Measurements from ENCODE around the gene HEPH. TPM values are rescaled to one million over a fixed set of nuclear protein-coding genes. Genes with fewer than 3 reads are reported as not detected.
"Not testable (repeated sequence)": the region's sequence is repeated elsewhere in the genome, so short reads cannot be mapped to it uniquely, and the experiment has no call there.

The HEPH gene, protein sequence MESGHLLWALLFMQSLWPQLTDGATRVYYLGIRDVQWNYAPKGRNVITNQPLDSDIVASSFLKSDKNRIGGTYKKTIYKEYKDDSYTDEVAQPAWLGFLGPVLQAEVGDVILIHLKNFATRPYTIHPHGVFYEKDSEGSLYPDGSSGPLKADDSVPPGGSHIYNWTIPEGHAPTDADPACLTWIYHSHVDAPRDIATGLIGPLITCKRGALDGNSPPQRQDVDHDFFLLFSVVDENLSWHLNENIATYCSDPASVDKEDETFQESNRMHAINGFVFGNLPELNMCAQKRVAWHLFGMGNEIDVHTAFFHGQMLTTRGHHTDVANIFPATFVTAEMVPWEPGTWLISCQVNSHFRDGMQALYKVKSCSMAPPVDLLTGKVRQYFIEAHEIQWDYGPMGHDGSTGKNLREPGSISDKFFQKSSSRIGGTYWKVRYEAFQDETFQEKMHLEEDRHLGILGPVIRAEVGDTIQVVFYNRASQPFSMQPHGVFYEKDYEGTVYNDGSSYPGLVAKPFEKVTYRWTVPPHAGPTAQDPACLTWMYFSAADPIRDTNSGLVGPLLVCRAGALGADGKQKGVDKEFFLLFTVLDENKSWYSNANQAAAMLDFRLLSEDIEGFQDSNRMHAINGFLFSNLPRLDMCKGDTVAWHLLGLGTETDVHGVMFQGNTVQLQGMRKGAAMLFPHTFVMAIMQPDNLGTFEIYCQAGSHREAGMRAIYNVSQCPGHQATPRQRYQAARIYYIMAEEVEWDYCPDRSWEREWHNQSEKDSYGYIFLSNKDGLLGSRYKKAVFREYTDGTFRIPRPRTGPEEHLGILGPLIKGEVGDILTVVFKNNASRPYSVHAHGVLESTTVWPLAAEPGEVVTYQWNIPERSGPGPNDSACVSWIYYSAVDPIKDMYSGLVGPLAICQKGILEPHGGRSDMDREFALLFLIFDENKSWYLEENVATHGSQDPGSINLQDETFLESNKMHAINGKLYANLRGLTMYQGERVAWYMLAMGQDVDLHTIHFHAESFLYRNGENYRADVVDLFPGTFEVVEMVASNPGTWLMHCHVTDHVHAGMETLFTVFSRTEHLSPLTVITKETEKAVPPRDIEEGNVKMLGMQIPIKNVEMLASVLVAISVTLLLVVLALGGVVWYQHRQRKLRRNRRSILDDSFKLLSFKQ
- 20.9 TPM for total RNA-seq

DNA sequence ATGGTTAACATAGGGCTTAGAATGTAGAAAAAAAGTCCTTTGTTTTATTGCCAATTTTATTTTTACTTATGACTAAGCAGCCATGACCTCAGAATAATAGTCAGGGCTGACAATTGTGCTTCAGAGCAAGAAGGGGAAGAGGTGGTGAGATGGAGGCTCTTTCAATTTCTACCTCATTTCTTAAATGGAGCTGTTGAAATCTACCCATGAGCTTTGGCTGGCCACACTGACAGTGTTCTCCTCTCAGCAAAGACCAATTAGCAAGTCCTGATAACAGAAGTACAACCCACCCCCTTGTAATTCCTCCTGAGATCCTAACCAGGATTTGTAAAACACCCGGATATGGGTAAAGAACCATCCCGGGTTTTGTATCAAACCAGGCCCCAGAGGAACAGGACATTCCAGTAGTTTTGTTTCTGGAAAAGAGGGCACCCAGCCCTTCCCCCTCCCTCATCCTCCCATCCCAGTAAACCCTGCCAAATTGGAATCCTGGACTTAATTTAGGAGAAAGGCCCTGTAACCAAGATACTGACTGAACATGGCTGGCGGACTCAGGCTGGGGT is at the start of gene HEPH:
TSS of gene HEPH (plus strand) at position 399 of the 563 bp plus-strand sequence. CDS start 6,324 bp downstream, outside the sequence.
- peak; percentile 11 for DNase-seq

DNA sequence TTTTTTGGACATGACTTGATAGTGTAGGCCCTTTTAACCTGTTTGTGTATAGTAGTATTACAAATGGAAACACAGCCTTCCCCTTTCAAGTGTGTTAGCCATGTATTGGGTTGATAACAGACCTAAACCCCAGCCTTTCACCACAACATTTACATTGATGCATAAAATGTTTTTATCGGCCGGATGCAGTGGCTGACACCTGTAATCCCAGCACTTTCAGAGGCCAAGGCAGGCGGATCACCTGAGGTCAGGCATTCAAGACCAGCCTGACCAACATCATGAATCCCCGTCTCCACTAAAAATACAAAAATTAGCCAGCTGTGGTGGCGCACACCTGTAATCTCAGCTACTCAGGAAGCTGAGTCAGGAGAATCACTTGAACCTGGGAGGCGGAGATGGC is 45.3 kb upstream of the HEPH start:
- not testable (repeated sequence) for DNase-seq

DNA sequence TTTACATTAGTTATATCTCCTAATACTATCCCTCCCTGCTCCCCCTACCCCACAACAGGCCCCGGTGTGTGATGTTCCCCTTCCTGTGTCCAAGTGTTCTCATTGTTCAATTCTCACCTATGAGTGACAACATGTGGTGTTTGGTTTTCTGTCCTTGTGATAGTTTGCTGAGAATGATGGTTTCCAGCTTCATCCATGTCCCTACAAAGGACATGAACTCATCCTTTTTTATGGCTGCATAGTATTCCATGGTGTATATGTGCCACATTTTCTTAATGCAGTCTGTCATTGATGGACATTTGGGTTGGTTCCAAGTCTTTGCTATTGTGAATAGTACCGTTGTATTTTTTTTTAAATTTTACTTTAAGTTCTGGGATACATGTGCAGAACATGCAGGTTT is 42.7 kb upstream of the HEPH start:
- DNase-seq: not testable (repeated sequence)

DNA sequence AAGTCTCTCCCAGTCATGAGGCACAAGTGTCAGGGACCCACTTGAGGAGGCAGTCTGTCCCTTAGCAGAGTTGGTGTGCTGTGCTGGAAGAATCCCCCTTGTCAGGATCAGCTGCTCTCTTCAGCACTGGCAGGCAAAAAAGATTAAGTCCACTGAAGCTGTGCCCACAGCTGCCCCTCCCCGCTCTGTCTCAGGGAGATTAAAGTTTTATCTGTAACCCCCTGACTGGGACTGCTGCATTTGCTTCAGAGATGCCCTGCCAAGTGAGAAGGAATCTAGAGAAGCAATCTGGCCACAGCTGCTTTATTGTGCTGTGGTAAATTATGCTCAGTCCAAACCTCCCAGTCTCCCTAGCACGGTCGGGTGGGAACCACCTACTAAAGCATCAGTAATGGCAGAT is 37.4 kb upstream of the HEPH start:
- no peak for DNase-seq

DNA sequence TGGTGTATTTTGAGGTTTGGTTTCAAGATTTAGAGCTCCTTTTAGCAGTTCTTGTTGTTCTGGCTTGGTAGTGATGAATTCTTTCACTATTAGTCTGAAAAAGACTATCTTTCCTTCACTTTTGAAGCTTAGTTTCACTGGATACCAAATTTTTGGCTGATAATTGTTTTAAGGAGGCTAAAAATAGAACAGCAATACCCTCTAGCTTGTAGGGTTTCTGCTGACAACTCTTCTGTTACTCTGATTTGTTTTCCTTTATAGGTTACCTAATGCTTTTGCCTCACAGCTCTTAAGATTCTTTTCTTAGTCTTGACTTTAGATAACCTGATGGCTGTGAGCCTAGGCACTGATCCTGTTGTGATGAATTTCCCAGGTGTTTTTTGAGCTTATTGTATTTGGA is 33.6 kb upstream of the HEPH start:
- no peak for DNase-seq

DNA sequence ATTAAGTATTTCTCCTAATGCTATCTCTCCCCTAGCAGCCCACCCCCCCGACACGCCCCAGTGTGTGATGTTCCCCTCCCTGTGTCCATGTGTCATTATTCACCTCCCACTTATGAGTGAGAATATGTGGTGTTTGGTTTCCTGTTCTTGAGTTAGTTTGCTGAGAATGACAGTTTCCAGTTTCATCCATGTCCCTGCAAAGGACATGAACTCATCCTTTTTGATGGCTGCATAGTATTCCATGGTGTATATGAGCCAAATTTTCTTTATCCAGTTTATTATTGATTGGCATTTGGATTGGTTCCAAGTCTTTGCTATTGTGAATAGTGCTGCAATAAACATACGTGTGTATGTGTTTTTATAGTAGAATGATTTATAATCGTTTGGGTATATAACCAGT is 28.8 kb upstream of the HEPH start:
- not testable (repeated sequence) for DNase-seq

DNA sequence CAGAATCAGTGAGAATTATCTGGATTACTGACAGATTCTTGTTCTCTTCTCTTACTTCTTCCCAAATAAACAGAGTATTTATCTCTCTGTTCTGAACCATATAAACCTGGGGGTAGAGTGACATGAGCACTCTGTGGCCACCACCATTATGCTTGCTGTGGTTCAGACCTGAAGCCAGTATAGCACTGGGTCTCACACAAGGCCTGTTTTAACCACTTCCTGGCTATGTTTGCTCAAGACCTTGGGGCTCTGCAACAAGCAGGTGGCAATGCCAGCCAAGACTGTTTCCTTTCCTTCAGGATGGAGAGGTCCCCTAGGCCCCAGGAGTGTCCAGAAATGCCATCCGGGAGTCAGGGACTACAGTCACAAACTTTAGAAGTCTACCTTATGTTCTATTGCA is 21.7 kb upstream of the HEPH start:
- no peak for DNase-seq

DNA sequence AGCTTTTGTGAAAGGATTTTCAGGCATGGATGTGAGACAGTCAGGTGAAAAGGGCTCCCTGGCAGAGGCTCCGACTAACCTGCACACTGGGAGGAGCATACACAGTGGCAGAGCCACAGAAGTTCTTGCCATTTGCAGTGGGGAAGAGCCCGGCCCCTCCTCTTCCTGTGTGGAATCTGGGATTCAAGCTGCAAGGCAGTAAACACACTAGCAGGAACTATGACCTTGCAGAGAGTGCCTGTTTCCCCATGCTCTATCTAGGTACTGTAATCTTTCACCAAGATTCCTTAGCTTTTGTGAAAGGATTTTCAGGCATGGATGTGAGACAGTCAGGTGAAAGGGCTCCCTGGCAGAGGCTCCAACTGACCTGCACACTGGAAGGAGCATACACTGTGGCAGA is 19.8 kb upstream of the HEPH start:
- no peak for DNase-seq

DNA sequence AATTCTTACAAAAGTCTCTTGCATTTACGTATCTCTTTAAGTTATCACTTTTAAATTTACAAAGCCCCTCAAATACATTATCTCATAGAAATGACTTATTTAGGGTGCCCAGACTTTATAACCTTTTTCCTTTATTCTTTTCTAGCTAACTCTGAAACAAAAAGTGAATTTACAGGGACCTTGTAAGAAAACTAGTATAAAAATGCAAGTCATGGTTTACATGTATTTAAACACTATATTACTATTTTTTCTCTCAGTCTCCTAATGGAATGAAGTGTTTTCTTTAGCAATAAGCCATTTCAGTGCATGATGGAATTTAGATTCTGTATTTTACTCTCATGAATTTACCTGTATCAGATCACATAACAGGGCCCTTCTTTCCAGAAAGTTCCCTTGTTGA is 14.5 kb upstream of the HEPH start:
- no peak for DNase-seq

DNA sequence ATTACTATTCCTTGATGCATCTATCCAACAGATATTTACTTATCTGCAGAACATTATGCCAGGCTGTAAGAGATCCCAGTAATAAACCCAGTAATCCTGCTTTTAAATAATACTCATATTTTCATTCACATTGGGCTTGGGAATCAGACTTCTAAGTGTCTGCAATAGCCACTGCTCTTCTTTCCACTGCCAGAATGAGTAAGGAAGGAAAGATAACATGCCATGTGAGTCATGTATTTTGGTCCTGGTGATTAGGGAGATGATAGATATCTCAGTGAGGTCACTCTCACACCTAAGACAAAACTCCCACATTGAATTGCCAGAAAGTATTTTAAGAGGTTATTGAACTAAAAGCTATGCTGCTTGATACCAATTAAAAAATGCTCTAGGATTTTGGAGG is 13.9 kb upstream of the HEPH start:
- DNase-seq: no peak

DNA sequence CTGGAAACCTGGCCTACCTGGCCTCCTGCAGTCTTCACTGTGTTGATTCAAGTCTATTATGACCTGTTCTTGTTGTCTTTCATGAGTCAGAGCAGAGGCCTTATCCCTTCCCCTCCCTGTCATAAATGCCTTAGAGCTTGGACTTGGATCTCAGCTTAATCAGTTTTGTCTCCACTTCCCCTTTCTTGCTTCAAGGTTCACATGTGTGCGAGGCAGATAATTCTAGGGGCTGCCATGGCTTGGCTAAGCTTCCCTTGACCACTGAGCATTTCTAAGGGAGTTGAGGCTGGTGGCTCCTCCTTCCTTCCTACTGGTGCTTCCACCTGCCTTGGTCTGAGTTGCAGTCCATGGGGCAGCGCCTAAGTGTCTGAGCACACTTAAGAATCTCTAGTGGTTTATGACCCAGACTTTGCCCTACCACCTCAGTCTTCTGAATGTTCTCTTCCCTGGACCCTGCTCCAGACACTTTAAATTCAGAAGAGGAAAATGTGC is 1.7 kb upstream of the HEPH start:
- DNase-seq: no peak

DNA sequence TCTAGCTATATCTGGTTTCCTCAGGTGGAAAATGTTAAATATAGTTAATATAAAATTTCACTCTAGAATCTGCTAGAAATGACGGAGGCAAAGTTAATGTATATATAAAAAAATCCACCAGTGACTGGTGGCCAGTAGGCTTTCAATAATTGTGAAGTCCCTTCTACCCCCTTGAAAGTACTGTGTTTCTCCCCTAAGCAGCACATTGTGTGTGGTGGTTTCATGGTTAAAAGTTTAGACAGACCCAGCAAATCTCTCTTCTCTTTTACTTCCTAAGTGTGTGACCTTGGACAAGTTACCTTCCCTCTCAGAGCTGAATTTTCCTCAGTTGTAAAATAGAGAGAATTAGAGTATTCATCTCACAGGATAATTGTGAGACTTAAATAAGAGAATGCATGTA is 600 bp upstream of the HEPH start:
- no peak for DNase-seq

DNA sequence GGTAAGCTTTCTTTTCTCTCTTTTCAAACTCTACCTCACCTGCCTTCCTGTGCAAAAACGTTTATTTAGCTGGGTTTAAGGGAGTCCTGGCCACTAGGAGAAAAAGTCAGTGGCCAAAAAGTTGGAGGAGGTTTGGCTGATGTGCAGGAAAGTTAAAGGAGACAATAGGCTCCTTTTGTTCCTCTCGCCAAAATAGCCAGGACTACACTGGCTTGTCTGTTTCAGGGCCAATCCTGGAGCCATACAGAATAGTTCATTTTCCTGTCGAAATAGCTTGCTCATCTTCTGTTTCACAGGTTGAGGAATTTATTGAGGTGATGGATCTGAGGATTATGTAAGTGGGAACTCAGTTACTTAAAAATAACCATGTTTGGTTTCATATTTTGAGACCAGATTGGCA is 423 bp downstream of the HEPH start:
- no peak for DNase-seq

DNA sequence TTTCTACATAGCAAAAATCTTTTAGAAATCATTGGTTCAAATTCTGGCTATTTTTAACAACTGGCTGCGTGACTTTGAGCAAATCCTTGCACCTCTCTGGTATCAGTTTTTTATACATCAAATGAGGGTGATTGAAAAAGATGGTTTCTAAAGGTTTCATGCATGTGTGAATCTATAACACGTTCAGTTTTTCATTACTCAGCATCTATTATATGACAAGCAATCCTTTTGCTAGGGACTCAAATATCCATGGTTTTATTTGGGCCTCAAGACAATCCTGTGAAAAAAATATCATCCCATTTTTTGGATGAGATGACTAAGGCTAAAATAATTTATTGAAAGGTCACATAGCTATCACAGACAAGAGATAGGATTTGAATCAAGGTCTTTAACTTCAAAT is 884 bp downstream of the HEPH start:
- no peak for DNase-seq

DNA sequence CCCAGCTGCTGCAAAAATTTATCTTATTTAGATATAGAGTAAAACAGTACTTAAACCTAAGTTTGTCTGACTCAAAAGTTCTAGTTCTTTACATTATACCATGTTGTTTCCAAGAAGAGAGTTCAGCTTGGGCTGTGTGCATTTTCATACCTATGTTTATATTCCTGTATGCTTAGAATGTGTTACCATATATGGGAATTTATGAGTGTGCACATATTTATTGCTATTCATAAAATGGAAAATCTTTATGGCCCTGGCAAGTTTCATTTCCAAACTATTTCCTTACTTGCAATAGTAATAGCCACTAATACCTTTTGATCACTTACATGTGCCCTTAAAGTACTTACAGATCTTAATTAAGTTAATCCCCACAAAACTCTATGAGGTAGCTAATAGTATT is 2.6 kb downstream of the HEPH start:
- no peak for DNase-seq

DNA sequence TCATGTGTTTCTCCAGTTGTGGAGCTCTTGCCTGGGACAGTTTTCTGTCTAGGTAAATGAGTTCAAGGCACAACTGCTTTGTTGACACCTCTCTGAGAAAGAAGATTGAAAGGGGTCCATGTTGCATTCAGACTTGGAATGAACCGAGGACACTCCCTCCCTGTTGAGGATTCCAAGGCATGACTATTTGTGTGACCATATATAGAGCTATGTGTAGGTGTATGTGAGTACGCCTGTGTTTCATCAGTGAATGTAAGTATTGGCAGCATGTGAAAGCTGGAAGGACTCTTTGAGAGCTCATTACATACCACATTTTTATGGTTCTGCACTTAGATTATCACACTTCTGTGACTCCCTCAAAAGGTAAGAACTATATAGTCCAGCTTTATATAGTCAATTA is 3.4 kb downstream of the HEPH start:
- no peak for DNase-seq

DNA sequence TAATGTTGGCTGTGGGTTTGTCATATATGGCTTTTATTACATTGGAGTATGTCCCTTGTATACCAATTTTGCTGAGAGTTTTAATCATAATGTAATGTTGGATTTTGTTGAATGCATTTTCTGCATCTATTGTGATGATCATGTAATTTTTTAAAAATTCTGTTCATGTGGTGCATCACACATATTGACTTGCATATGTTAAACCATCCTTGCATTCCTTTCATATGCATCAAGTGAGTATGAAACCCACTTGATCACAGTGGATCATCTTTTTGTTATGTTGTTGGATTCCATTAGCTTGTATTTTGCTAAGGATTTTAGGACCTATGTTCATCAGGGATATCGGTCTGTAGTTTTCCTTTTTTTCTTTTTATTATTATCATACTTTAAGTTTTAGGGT is 12.1 kb downstream of the HEPH start:
- DNase-seq: no peak

DNA sequence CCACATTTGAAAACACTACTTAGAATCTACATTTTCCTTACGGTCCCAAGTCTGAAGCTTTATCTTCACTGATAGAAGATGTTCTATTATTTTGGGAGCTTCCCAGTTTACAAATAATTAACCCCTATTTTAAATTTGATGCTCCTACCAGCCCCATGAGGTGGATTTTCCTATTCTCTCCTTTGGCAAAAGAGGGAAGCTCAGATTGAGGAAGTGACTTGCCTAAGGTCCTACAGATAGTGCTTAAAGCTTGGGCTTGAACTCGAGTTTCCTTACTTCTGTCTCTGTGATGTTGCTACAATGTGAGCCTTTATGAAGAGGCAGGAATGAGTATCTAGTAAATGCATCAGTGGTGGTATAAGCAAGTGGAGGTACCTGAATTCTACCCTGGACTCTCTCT is 27.5 kb downstream of the HEPH start:
- no peak for DNase-seq

DNA sequence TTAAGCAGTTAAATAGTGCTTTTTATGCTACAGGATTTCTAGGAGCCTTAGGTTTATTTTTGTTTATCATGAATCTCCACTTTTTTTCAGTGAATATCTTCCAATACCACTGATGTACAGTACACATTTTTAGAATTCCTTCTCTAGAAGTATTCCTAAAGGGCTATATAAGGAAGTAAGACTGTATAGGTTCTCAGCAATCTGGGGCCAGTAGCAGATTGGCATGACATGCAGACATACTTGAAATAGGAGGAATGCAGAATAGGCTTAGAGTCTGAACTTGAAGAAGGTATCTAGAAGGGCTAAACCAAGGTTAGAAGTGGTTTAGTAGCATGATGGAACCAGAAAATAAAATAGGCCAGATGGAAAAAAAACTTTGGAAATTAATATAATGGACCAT is 29.8 kb downstream of the HEPH start:
- DNase-seq: no peak

DNA sequence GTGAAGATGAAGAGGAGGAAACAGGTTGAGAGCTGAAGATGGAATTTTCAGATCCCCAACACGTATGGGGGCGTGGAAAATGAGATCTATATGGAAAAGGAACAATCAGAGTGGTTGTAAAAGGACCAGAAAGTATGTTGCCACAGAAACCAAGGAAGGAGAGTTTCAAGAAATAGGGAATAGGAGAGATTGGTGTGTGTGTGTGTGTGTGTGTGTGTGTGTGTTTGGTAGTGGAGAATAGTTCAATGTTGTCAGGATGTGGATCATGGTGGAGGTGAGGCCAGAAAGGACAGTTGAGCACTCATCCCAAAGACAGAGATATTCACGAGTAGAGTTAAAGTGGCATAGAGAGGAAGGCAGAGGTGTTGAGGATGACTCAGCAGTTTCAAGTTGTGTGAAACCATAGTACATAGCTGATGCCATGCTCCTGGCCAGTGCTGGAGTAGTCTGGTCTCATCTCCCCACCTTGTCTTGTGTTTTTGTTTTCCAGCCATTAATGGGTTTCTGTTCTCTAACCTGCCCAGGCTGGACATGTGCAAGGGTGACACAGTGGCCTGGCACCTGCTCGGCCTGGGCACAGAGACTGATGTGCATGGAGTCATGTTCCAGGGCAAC is 36.1 kb downstream of the HEPH start:
- no peak for DNase-seq

DNA sequence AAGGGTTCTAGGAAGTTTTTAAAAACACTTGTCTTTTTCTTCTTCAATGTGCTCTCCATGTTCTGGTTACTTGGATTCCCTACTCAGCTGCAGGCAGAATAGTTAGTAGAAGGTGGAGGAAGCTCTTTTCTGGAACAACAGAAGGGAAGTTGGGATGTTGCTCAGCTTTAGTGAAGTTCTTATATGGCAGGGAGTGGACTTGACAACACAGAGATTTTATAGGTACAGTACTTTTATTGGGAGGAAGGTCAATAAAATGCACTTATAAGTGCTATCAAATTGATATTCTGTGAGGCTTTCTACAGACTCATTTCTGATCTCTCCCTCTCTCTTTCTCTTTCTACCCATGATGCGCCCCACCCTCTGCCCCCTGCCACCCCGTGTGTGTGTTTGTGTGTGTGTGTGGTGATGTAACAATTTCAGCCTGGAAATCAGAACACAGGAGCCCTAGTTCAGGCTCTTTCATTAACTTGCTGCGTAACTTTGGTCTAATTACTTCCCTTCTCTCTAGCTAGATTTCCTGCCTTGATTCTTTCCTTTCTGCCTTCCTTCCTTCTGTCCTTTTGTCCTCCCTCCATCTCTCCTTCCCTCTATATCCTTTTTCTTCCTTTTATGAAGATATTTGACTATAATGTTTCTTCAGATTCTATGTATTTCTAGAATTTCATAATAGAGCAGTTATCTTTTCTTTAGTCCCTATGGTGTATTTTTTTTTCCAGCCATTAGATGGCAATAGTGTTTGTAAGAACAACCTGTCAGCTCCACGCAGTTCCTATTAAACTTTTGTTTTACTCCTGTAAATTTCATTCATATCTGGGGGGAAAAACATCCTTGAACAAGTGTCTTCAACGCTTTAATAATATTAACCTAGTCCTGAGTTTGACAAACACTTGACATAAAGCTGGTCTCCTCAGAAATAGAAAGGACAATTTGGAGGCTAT is 37.1 kb downstream of the HEPH start:
- no peak for DNase-seq

Measured in skin of body (tissue), 2 donors.